ENCODE results near the gene ROMO1.
"Not testable (repeated sequence)": the region's sequence is repeated elsewhere in the genome, so short reads cannot be mapped to it uniquely, and the experiment has no call there.

GRCh38 chr20:35706591-35707529, 7.7 kb downstream of the ROMO1 start:
- not testable (repeated sequence) for TF ChIP-seq CTCF, POLR2A, POLR2AphosphoS5 (IDR thresholded peaks at IDR 0.05)

Data from suprapubic skin (tissue), 4 donors.